ENCODE results near the gene PTTG1IP.

Gene PTTG1IP

DNA sequence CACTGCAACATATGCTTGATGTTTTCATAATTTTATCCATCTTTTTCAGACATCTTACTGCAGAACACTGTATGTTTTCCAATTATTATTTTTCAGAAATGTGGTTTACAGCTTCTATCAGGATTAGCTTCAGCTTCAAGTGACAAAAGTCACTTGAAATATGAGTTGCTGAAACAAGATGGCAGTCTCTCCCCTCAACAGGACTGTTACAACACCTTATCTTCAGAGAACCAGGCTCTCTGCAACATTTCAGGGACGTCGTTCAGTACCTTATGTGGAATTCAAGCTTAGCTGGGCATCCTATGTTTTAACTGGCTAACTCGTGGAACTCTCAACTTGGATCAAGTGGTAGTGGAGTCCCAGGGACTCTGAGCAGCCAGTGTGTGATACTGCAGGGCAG lies 69.8 kb downstream of the PTTG1IP start:
- no peak for DNase-seq (ENCODE audit: low read depth in 1 of 2, low spot score in 1 of 2)

DNA sequence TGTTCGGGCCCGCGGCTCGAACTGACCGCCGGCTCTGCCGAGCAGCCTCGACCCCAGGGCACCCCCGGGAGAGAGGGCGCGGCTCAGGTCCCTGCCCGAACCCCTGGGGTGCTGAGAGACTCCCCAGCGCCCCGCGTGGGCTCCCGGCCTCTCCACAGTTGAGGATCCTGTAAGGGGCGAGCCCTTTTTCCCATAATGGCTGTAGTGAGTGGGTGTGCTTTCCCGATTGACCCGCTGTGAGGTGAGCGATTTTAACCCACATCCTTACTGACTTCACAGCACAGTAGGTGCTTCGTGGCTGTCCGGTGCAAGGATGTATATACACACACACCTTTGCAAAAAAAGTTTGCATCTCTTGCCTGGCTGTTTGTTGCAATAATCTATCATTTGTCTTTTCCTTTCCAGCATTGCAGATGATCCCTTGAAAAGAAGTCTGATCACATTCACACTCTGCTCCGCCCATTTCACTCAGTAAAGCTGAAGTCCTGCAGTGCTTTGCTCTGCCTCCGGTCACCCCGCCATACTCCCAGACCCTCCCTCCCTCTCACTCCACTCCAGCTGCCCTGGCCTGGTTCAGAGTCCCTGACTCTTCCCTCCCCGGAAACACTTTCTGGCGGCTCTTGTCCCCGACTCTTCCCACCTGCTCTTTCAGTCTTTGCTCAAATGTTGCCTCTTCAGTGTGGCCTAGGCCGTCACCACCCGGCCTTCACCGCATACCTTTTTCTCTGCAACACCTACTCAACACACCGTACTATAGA lies 70.9 kb downstream of the PTTG1IP start:
- no peak for DNase-seq (ENCODE audit: low read depth in 1 of 2, low spot score in 1 of 2)

DNA sequence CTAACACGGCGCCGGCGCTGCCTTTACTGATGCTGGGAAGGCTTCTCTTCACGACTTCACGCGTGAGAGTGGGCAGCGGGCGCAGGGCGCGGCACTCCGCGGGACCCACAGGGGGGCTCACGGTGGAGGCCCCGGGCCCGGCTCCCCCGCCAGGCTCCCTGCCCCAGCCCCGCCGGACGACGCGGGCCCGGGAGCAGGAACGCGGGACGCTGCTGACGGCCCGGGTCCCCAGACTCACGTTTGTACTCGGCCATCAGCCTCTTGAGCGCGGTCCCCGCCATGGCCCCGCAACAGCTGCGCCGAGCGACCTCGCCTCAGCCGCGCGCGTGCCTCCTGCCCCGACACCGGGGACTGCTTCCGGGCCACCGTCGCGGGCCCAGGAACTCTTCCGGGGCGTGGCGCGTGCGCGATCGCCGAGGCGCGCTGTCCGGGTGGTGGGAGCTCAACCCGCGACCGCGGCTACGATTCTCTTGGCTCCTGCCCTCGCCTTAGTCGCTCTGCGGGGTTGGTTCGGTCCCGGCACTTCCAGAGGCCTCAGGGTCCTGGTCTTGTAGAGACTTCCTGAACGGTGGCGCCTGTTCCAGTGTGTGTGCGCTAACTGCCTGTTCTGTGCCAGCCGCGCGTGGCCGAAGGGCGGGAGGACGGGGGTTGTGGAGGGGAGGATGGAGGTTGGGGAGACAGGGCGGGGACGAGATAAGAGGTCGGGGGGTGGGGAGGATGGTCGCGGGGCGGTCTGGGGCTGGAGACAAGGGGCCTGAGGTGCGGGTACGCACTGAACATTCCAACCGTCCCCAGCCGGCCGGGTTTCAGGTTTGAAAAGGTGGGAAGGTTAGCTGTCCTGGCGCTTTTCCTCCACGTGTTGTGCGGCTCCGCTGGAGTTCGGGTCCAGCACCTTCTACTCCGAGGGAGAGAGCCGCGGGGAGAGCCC lies 71.8 kb downstream of the PTTG1IP start, which contains the start of gene UBE2G2:
Gene UBE2G2, minus strand, starts transcription at position 353 of the 928 bp plus-strand sequence. Its CDS starts 72 bp downstream, at position 281.
- peak; percentile 73 to 83 for DNase-seq (ENCODE audit: low read depth in 1 of 2, low spot score in 1 of 2)

DNA sequence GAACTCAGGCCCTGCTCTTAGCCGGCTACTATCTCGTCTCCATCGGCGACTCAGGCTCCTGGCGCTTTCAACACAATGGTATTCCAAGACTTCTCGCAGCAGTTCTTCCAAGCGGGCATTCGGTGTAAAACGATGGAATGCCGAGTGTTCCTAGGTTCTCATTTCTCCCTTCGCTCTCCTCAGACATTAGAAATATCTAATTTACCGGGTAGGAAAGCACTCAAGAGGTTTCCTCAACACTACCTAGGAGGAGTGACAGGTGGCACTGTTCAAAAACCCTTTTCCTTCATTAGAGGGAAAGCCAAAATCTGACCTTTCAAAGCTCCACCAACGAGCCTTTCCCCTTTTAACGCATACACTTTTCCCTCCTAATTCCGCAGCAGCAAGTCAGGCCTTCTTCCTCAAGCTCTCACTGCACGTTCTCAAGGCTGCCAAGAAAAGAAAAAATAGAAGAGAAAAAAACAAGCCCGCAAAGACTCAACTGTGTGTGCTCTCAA lies 72.5 kb downstream of the PTTG1IP start:
- DNase-seq (ENCODE audit: low read depth in 1 of 2, low spot score in 1 of 2): no peak

DNA sequence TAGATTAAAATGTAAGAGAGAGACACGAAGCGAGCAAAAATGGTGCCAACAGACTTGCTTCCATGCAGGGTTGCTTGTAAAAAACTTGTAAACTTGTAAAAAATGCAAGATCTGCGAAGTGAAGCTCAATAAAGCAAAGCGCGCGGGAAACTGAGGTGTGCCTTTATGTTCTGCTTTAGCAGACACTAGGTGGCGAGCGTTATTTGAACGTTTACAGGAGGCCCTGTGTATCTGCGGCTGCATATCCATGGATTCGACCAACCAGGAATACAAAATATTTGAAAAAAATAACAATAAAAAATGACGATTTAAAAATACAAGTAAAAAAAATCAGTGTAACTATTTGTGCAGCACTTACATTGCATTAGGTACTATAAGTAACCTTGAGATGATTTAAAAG lies 73.4 kb downstream of the PTTG1IP start:
- DNase-seq (ENCODE audit: low read depth in 1 of 2, low spot score in 1 of 2): no peak

DNA sequence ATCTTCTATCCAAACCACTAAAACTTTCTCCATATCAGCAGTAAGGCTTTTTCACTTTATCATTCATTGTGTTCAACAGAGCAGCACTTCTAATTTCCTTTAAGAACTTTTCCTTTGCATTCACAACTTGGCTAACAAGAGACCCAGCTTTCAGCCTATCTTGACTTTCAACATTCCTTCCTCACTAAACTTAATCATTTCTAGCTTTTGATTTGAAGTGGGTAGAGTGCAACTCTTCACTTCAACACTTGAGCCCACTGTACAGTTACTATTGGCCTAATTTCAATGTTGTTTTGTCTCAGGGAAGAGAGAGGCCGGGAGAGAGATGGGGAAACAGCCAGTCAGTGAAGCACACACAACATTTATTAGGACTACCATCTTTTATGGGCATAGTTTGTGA lies 73.8 kb downstream of the PTTG1IP start:
- DNase-seq (ENCODE audit: low read depth in 1 of 2, low spot score in 1 of 2): no peak
